22Rv1 (cell line): Measurements from ENCODE around the gene C1QTNF8.

Source experiments
- CTCF ChIP-seq: fragments of 450-650 bp; IDR thresholded peaks from 2 replicates; pipeline ENCODE4 v1.5.1; 2017; ENCODE audit warnings: mild to moderate bottlenecking
- ZFX ChIP-seq: fragments of 450-650 bp; IDR thresholded peaks from 2 replicates; pipeline ENCODE4 v1.6.1; 2017; ENCODE audit warnings: antibody characterized with exemption, borderline replicate concordance

GRCh38 chr16:1056196-1056595 lies 39.8 kb downstream of the C1QTNF8 start:
- TF ChIP-seq CTCF (no peak), ZFX (no peak)
